Activated T-cell treated with anti-CD3 and anti-CD28 coated beads for 48 hours (primary cell): Measurements from ENCODE around the gene ZNF362.
A peak's percentile ranks its signal among the peaks of the same experiment; 100 is the strongest.
"Not testable (repeated sequence)": the region's sequence is repeated elsewhere in the genome, so short reads cannot be mapped to it uniquely, and the experiment has no call there.

Source experiments
- DNase-seq: peaks from one replicate; pipeline ENCODE4 v3.0.0-alpha.2; 2020; ENCODE audit warnings: low read depth

Gene ZNF362

GRCh38 chr1:33256471-33257206 lies at the start of gene ZNF362:
ZNF362 (plus strand) TSS chr1:33256492; CDS start chr1:33270575, 14,083 bp downstream.
- peak; percentile 69 for DNase-seq

GRCh38 chr1:33211972-33212371 lies 44.3 kb upstream of the ZNF362 start:
- no peak for DNase-seq

GRCh38 chr1:33219886-33220661 lies 36.2 kb upstream of the ZNF362 start:
- DNase-seq, result no peak

GRCh38 chr1:33220676-33221384 lies 35.5 kb upstream of the ZNF362 start:
- DNase-seq, result no peak

- no peak for DNase-seq
Observed at GRCh38 chr1:33221385-33221758, 34.9 kb upstream of the ZNF362 start.

- no peak for DNase-seq
Observed at GRCh38 chr1:33222381-33222780, 33.9 kb upstream of the ZNF362 start.

- no peak for DNase-seq
Observed at GRCh38 chr1:33224166-33224707, 32.1 kb upstream of the ZNF362 start.

GRCh38 chr1:33225586-33225985 lies 30.7 kb upstream of the ZNF362 start:
- DNase-seq, result no peak

- DNase-seq, result no peak
Observed at GRCh38 chr1:33228935-33229487, 27.3 kb upstream of the ZNF362 start.

- no peak for DNase-seq
Observed at GRCh38 chr1:33231166-33231565, 25.1 kb upstream of the ZNF362 start.

- DNase-seq, result no peak
Observed at GRCh38 chr1:33232716-33233115, 23.6 kb upstream of the ZNF362 start.

GRCh38 chr1:33234131-33234530 lies 22.2 kb upstream of the ZNF362 start:
- DNase-seq, result no peak

- no peak for DNase-seq
Observed at GRCh38 chr1:33234588-33234990, 21.7 kb upstream of the ZNF362 start.

GRCh38 chr1:33235521-33235920 lies 20.8 kb upstream of the ZNF362 start:
- DNase-seq, result no peak

GRCh38 chr1:33236498-33236897 lies 19.8 kb upstream of the ZNF362 start:
- no peak for DNase-seq

GRCh38 chr1:33237579-33237978 lies 18.7 kb upstream of the ZNF362 start:
- DNase-seq, result no peak

GRCh38 chr1:33238194-33238724 lies 18.0 kb upstream of the ZNF362 start:
- not testable (repeated sequence) for DNase-seq

GRCh38 chr1:33239410-33239809 lies 16.9 kb upstream of the ZNF362 start:
- DNase-seq, result not testable (repeated sequence)

GRCh38 chr1:33241866-33242265 lies 14.4 kb upstream of the ZNF362 start:
- DNase-seq, result no peak

GRCh38 chr1:33242652-33243051 lies 13.6 kb upstream of the ZNF362 start:
- no peak for DNase-seq

GRCh38 chr1:33244143-33244808 lies 12.0 kb upstream of the ZNF362 start:
- no peak for DNase-seq
